B cell (primary cell): ENCODE results near the gene PEX19. TPM values are rescaled to one million over a fixed set of nuclear protein-coding genes. Genes with fewer than 3 reads are reported as not detected.

Source experiments
- ATAC-seq: fragments of 200-7000 bp; cut with Tn5 transposase; one replicate; pipeline ENCODE4 v1.10.0; 2021; ENCODE audit warnings: low read depth, mild to moderate bottlenecking, moderate number of reproducible peaks, moderate library complexity
- CTCF ChIA-PET: fragments of 350-600 bp; sonication (Branson Sonifier 250); formaldehyde crosslinking; loops from one replicate; lab custom pipeline; 2021; ENCODE audit warnings: antibody characterized with exemption, inconsistent platforms; lab: Charles Lee
- POLR2A ChIA-PET: fragments of 350-600 bp; sonication (Branson Sonifier 250); formaldehyde crosslinking; loops from one replicate; lab custom pipeline; 2021; ENCODE audit warnings: antibody characterized with exemption; lab: Charles Lee
- DNase-seq: peaks from one replicate; pipeline ENCODE4 v3.0.0; 2013
- H2AFZ ChIP-seq: 2 replicates; pipeline ENCODE4 v1.6.1; 2012; ENCODE audit warnings: mild to moderate bottlenecking, low read depth, low read length; ENCODE audit not compliant: insufficient read depth, poor library complexity, severe bottlenecking
- H3K27ac ChIP-seq, 2 donors: 1 replicate in 1 of 2; 2 replicates in 1 of 2; pipeline ENCODE4 v1.5.1; 2012 to 2013; ENCODE audit warnings: low read length in 2 of 2, mild to moderate bottlenecking in 2 of 2, moderate library complexity in 1 of 2
- H3K27me3 ChIP-seq, 4 experiments: fragments of 200-600 bp in 1 of 4; sonication (generic) in 1 of 4; replicated peaks in 1 of 4; 1 replicate in 2 of 4; 2 replicates in 2 of 4; pipeline versions ENCODE4 v1.6.1 to v1.7.0; 2013 to 2016; ENCODE audit warnings: low read length in 3 of 4, mild to moderate bottlenecking in 2 of 4, mixed read lengths in 1 of 4, moderate library complexity in 1 of 4; ENCODE audit not compliant: insufficient read depth in 4 of 4, control insufficient read depth in 3 of 4; ENCODE audit errors: control extremely low read depth in 1 of 4
- H3K36me3 ChIP-seq, 2 experiments: replicated peaks in 1 of 2; 1 replicate in 1 of 2; 2 replicates in 1 of 2; pipeline versions ENCODE4 v1.6.1 to v1.7.1; 2013; ENCODE audit warnings: low read length in 1 of 2; ENCODE audit not compliant: insufficient read depth in 2 of 2, control insufficient read depth in 1 of 2; ENCODE audit errors: control extremely low read depth in 1 of 2, extremely low read depth in 1 of 2
- H3K4me1 ChIP-seq, 2 donors: fragments of 200-600 bp in 1 of 2; sonication (generic) in 1 of 2; 1 replicate in 1 of 2; 2 replicates in 1 of 2; pipeline versions ENCODE4 v1.5.1 to v1.6.1; 2013 to 2017; ENCODE audit warnings: low read length in 2 of 2; ENCODE audit not compliant: control insufficient read depth in 2 of 2, insufficient read depth in 2 of 2
- H3K4me2 ChIP-seq: replicated peaks from 2 replicates; pipeline ENCODE3; 2012; ENCODE audit warnings: mild to moderate bottlenecking, low read depth, low read length; ENCODE audit not compliant: poor library complexity, severe bottlenecking
- H3K4me3 ChIP-seq, 5 experiments: fragments of 200-600 bp in 1 of 5; sonication (generic) in 1 of 5; 1 replicate in 3 of 5; 2 replicates in 2 of 5; pipeline versions ENCODE4 v1.5.1 to v1.7.0; 2011 to 2016; ENCODE audit warnings: low read length in 4 of 5, mild to moderate bottlenecking in 4 of 5, low read depth in 2 of 5, control low read depth in 1 of 5, moderate library complexity in 1 of 5; ENCODE audit not compliant: insufficient read depth in 1 of 5; ENCODE audit errors: control extremely low read depth in 1 of 5, extremely low read depth in 1 of 5
- H3K79me2 ChIP-seq: fragments of 200-600 bp; sonication (generic); one replicate; pipeline ENCODE4 v1.6.0; 2016; ENCODE audit warnings: low read length; ENCODE audit not compliant: control insufficient read depth, insufficient read depth
- H3K9ac ChIP-seq: fragments of 200-600 bp; sonication (generic); 2 replicates; pipeline ENCODE4 v1.6.1; 2017; ENCODE audit warnings: mild to moderate bottlenecking, low read length, moderate library complexity
- H3K9me3 ChIP-seq, 3 donors: one replicate each; pipeline versions ENCODE4 v1.6.1 to v1.7.1; 2013; ENCODE audit warnings: low read length in 2 of 3; ENCODE audit not compliant: control insufficient read depth in 2 of 3, insufficient read depth in 1 of 3; ENCODE audit errors: control extremely low read depth in 1 of 3
- H4K20me1 ChIP-seq: 2 replicates; pipeline ENCODE4 v1.6.0; 2012; ENCODE audit warnings: mild to moderate bottlenecking, low read length; ENCODE audit not compliant: insufficient read depth, control insufficient read depth, poor library complexity, severe bottlenecking
- H3K27ac Mint-ChIP-seq: one replicate; pipeline ENCODE4 v1.8.0; 2021; ENCODE audit warnings: mixed read lengths
- H3K27me3 Mint-ChIP-seq: one replicate; pipeline ENCODE4 v1.8.0; 2021; ENCODE audit warnings: mixed read lengths
- H3K4me1 Mint-ChIP-seq: one replicate; pipeline ENCODE4 v1.8.0; 2021; ENCODE audit warnings: mixed read lengths
- H3K4me3 Mint-ChIP-seq: one replicate; pipeline ENCODE4 v1.8.0; 2021; ENCODE audit warnings: mixed read lengths
- H3K9me3 Mint-ChIP-seq: one replicate; pipeline ENCODE4 v1.8.0; 2022; ENCODE audit warnings: mixed read lengths; ENCODE audit not compliant: insufficient read depth
- CTCF ChIP-seq: fragments of 200-600 bp; IDR thresholded peaks from one replicate; pipeline ENCODE4 v1.8.0; 2022; ENCODE audit warnings: antibody characterized with exemption, mild to moderate bottlenecking
- EZH2 ChIP-seq: IDR thresholded peaks from 2 replicates; pipeline ENCODE4 v1.6.1; 2012; ENCODE audit warnings: borderline replicate concordance, low read depth, mild to moderate bottlenecking, moderate library complexity, low read length; ENCODE audit not compliant: insufficient read depth, poor library complexity, severe bottlenecking
- WGBS: methylation state at CpG from one replicate; pipeline ENCODE4 v1.1.5; 2013; ENCODE audit warnings: missing lambda C conversion rate; ENCODE audit not compliant: insufficient coverage; 5-methylcytosine and 5-hydroxymethylcytosine counted together
- intact Hi-C: fragments of 100-400 bp; cut with micrococcal nuclease; formaldehyde crosslinking; loops from one replicate; pipeline ENCODE4 v1.10.0; 2022
- polyA plus RNA-seq: library from polyadenylated mRNA; depleted of rRNA; stranded (reverse); fragments of >200 nt; gene quantifications from 2 replicates; pipeline ENCODE4 v1.2.3, GENCODE V29; 2012
- total RNA-seq, 2 donors: library from RNA; stranded (reverse); fragments of 120-200 nt in 1 of 2; gene quantifications; 1 replicate in 1 of 2; 2 replicates in 1 of 2; pipeline versions ENCODE4 v1.2.3 to v1.2.4, GENCODE V29; 2013 to 2022

The PEX19 gene
- total and polyA plus RNA-seq, 2 donors (not counting 1 experiment from before 2014, with no cell fraction given), result 20.3 to 56.0 TPM

DNA sequence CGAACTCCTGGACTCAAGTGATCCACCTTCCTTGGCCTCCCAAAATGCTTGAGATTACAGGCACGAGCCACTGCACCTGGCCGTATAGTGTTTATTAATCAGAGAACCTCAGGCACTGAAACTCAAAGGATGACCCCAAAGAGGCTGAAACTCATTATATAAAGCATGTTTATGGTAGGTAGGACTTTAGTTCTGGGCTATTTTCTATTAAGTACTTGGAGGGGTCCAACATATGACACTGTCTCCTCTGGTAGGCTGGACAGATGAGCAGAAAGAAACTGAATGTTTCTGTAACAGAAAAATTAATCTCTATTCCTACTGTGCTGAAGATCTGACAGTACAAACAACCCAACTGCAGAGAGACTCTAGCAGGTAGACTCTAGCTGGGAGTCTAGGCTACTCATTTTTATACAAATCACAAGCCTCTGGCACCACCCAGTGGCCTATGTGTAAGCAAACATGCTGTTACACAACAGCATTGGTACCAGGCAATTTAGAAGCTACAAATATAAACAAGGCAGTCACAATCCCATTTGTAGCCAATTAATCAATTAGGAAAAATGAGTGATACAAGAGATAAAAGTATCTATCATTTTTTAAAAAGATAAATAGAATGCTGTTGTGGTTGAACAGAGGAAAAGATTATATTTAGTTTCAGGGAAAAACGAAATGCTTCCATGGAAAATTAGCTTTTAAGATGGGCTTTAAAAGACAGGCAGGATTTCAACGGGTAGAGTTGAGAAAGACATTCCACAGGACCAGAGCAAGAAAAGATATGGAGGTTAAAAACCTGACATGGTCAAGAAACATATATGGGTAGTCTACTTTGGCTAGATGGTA, 33.0 kb downstream of the PEX19 start:
- no peaks in the 10 kb centered on the region for H3K9me3 Mint-ChIP-seq
- no peak overlapping the region for H3K4me3 ChIP-seq
- ATAC-seq, result peak; percentile 95
- H3K27me3 Mint-ChIP-seq, result no peaks in the 10 kb centered on the region
- H3K4me3 Mint-ChIP-seq, result no peak overlapping the region
- H3K27ac Mint-ChIP-seq, result no peak overlapping the region
- ChIA-PET POLR2A (interaction anchor here (0.6 to 1.5 kb wide), 5 partner anchors 11 to 154 kb away, joined by 3 to 8 read pairs (median 3); partner anchors contain the start of genes DCAF8 and IGSF8), CTCF (interaction anchor here (0.6 to 7.9 kb wide), 42 partner anchors 8 to 238 kb away, joined by 3 to 127 read pairs (median 6); partner anchors contain the start of genes CASQ1, DCAF8, IGSF8 and PEA15)
- H3K9ac ChIP-seq, result no peak overlapping the region
- peaks cover 10% of the 10 kb centered on the region for H3K4me1 Mint-ChIP-seq
- DNase-seq, result peak; percentile 73
- no peak overlapping the region for H3K4me2 ChIP-seq
- H3K79me2 ChIP-seq, result peaks cover 43% of the 10 kb centered on the region
- H3K36me3 ChIP-seq, result peaks cover 2 to 16% of the 10 kb centered on the region in 2 experiments
- H3K27ac ChIP-seq, result peak overlapping the region in 1 of 2 donors; percentile 3
- H3K9me3 ChIP-seq, result no peaks in the 10 kb centered on the region
- H3K4me1 ChIP-seq, result no peaks in the 10 kb centered on the region
- TF ChIP-seq CTCF (peak; percentile 85), EZH2 (no peak)
- H3K27me3 ChIP-seq, result no peaks in the 10 kb centered on the region
- peaks cover 19% of the 10 kb centered on the region for H4K20me1 ChIP-seq
- intact Hi-C loops, result loop anchor here (1.0 to 5.0 kb wide), 3 partner anchors 59 to 315 kb away; no protein-coding TSS in a partner anchor
- H2AFZ ChIP-seq, result no peak overlapping the region
- 88% methylated on average over 2 of the region's 5 CpGs for WGBS

DNA sequence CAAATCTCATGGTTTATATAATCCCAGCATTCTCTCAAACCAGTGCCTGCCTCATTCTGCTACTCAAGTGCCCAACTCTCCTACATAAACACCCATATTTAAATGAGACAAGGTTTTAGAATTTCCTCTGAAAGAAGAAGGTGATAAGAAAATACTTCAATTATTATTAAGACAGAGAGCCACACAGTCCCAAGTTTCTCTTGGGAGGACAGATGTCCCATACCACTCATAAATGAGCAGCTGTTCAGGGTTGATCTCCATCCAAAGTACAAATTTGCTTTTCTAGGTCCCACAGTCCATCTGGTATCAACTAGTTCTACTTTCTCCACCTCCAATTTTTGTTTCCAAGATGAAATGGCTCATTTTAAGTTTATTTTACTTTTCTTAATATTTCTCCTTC, 33.9 kb downstream of the PEX19 start:
- intact Hi-C loops, result loop anchor here (5.0 kb wide), 1 partner anchor 314 kb away; no protein-coding TSS in a partner anchor
- ATAC-seq (no peak), DNase-seq (no peak)
- no peak overlapping the region for H2AFZ ChIP-seq
- H3K36me3 ChIP-seq, result peaks cover 0 to 14% of the 10 kb centered on the region in 2 experiments
- Mint-ChIP-seq H3K4me3 (no peak overlapping the region), H3K27ac (no peak overlapping the region), H3K4me1 (peaks cover 6% of the 10 kb centered on the region), H3K27me3 (no peaks in the 10 kb centered on the region), H3K9me3 (no peaks in the 10 kb centered on the region)
- no peak overlapping the region for H3K27ac ChIP-seq
- H3K9ac ChIP-seq, result no peak overlapping the region
- H3K4me2 ChIP-seq, result no peak overlapping the region
- H3K4me1 ChIP-seq, result no peaks in the 10 kb centered on the region
- ChIA-PET CTCF (interaction anchor here (0.7 to 7.9 kb wide), 17 partner anchors 10 to 165 kb away, joined by 3 to 127 read pairs (median 15); partner anchors contain the start of genes CASQ1 and PEX19), POLR2A (interaction anchor here (0.7 kb wide), 1 partner anchor 43 kb away, joined by 3 read pairs; no protein-coding TSS in a partner anchor)
- H3K79me2 ChIP-seq, result peaks cover 45% of the 10 kb centered on the region
- no peaks in the 10 kb centered on the region for H3K9me3 ChIP-seq
- peaks cover 23% of the 10 kb centered on the region for H4K20me1 ChIP-seq
- H3K27me3 ChIP-seq, result no peaks in the 10 kb centered on the region
- H3K4me3 ChIP-seq, result no peak overlapping the region
- TF ChIP-seq EZH2, result no peak
- no peak for TF ChIP-seq CTCF
